OCI-M2 (cell line): ENCODE data around the gene TULP3.

Experiments
- DNase-seq: peaks from one replicate; lab custom pipeline; 2025; ENCODE audit not compliant: unreplicated experiment; lab: John Stamatoyannopoulos, UW

The TULP3 gene

GRCh38 chr12:2925322-2925995, 34.8 kb downstream of the TULP3 start:
- DNase-seq = no peak

GRCh38 chr12:2930865-2931264, 40.2 kb downstream of the TULP3 start:
- no peak for DNase-seq

GRCh38 chr12:2933586-2933985, 42.9 kb downstream of the TULP3 start:
- DNase-seq = no peak

GRCh38 chr12:2934371-2934770, 43.7 kb downstream of the TULP3 start:
- no peak for DNase-seq

- no peak for DNase-seq
Observed at GRCh38 chr12:2936301-2936700, 45.6 kb downstream of the TULP3 start.

GRCh38 chr12:2937500-2937899, 46.8 kb downstream of the TULP3 start:
- DNase-seq = no peak

GRCh38 chr12:2939191-2939590, 48.5 kb downstream of the TULP3 start:
- no peak for DNase-seq

- no peak for DNase-seq
Observed at GRCh38 chr12:2940564-2940963, 49.9 kb downstream of the TULP3 start.

- DNase-seq = no peak
Observed at GRCh38 chr12:2941524-2941923, 50.8 kb downstream of the TULP3 start.

GRCh38 chr12:2944401-2945047, 53.8 kb downstream of the TULP3 start:
- no peak for DNase-seq

GRCh38 chr12:2949411-2949810, 58.7 kb downstream of the TULP3 start:
- no peak for DNase-seq

GRCh38 chr12:2955888-2956287, 65.2 kb downstream of the TULP3 start:
- DNase-seq = no peak

- no peak for DNase-seq
Observed at GRCh38 chr12:2957816-2958431, 67.2 kb downstream of the TULP3 start.

GRCh38 chr12:2958432-2959191, 67.9 kb downstream of the TULP3 start:
- DNase-seq = no peak

- DNase-seq = no peak
Observed at GRCh38 chr12:2959192-2959504, 68.5 kb downstream of the TULP3 start, which contains the start of gene TEAD4. Gene TEAD4, plus strand, starts transcription at chr12:2959397.

GRCh38 chr12:2959505-2960389, 69.1 kb downstream of the TULP3 start:
- no peak for DNase-seq

- no peak for DNase-seq
Observed at GRCh38 chr12:2960390-2960956, 69.8 kb downstream of the TULP3 start.

GRCh38 chr12:2960996-2961616, 70.4 kb downstream of the TULP3 start:
- DNase-seq = no peak

GRCh38 chr12:2961705-2962104, 71.0 kb downstream of the TULP3 start:
- no peak for DNase-seq

- no peak for DNase-seq
Observed at GRCh38 chr12:2963154-2963759, 72.6 kb downstream of the TULP3 start.
